GM23338 (cell line): Measurements from ENCODE around the gene REPS1.

Source experiments
- CREB1 ChIP-seq: fragments of 250-450 bp; sonication (Bioruptor Pico); IDR thresholded peaks from 2 replicates; pipeline ENCODE4 v1.5.0; 2020; ENCODE audit warnings: low read depth, mild to moderate bottlenecking, moderate library complexity
- CTCF ChIP-seq, 2 experiments: fragments of 200-600 bp in 1 of 2; sonication (generic) in 1 of 2; conservative IDR thresholded peaks; 2 replicates each; pipeline versions ENCODE4 v1.5.1 to v1.6.1; 2016 to 2017; ENCODE audit warnings: antibody characterized with exemption in 2 of 2, low read depth in 2 of 2, mild to moderate bottlenecking in 2 of 2, moderate library complexity in 1 of 2
- EZH2 ChIP-seq: fragments of 200-600 bp; sonication (generic); IDR thresholded peaks from one replicate; pipeline ENCODE4 v1.8.0; 2017; ENCODE audit warnings: antibody characterized with exemption, mild to moderate bottlenecking, low read depth; ENCODE audit not compliant: unreplicated experiment
- EZH2phosphoT487 ChIP-seq: fragments of 200-600 bp; sonication (generic); IDR thresholded peaks from one replicate; pipeline ENCODE4 v1.8.1; 2018; ENCODE audit warnings: antibody characterized with exemption; ENCODE audit not compliant: unreplicated experiment
- JUNB ChIP-seq: IDR thresholded peaks from one replicate; pipeline ENCODE4 v1.6.1; 2016; ENCODE audit warnings: antibody characterized with exemption; ENCODE audit not compliant: unreplicated experiment
- POLR2AphosphoS5 ChIP-seq: IDR thresholded peaks from 2 replicates; pipeline ENCODE4 v1.6.1; 2016; ENCODE audit warnings: antibody characterized with exemption, low read depth
- ZNF114 ChIP-seq: fragments of 250-450 bp; sonication (Bioruptor Pico); IDR thresholded peaks from 2 replicates; pipeline ENCODE4 v1.5.0; 2020; ENCODE audit warnings: mild to moderate bottlenecking, moderate library complexity
- ZNF331 ChIP-seq: fragments of 250-450 bp; sonication (Bioruptor Pico); IDR thresholded peaks from 2 replicates; pipeline ENCODE4 v1.5.0; 2020; ENCODE audit warnings: low read depth, mild to moderate bottlenecking, moderate library complexity
- ZNF462 ChIP-seq: fragments of 250-450 bp; sonication (Bioruptor Pico); IDR thresholded peaks from 2 replicates; pipeline ENCODE4 v1.5.0; 2020; ENCODE audit warnings: mild to moderate bottlenecking, moderate library complexity
- TF ChIP-seq, protein P1 (sequence below): IDR thresholded peaks from one replicate; pipeline ENCODE4 v1.6.1; 2018; ENCODE audit warnings: antibody characterized with exemption; ENCODE audit not compliant: unreplicated experiment

- TF ChIP-seq CTCF (conservative IDR thresholded peaks at IDR 0.05; ENCODE audit: low read depth in 2 of 2) = no peak
- TF ChIP-seq JUNB = no peak
- no peak for TF ChIP-seq EZH2
- no peak for TF ChIP-seq POLR2AphosphoS5
- TF ChIP-seq ZNF331 = no peak
- TF ChIP-seq, protein P1, sequence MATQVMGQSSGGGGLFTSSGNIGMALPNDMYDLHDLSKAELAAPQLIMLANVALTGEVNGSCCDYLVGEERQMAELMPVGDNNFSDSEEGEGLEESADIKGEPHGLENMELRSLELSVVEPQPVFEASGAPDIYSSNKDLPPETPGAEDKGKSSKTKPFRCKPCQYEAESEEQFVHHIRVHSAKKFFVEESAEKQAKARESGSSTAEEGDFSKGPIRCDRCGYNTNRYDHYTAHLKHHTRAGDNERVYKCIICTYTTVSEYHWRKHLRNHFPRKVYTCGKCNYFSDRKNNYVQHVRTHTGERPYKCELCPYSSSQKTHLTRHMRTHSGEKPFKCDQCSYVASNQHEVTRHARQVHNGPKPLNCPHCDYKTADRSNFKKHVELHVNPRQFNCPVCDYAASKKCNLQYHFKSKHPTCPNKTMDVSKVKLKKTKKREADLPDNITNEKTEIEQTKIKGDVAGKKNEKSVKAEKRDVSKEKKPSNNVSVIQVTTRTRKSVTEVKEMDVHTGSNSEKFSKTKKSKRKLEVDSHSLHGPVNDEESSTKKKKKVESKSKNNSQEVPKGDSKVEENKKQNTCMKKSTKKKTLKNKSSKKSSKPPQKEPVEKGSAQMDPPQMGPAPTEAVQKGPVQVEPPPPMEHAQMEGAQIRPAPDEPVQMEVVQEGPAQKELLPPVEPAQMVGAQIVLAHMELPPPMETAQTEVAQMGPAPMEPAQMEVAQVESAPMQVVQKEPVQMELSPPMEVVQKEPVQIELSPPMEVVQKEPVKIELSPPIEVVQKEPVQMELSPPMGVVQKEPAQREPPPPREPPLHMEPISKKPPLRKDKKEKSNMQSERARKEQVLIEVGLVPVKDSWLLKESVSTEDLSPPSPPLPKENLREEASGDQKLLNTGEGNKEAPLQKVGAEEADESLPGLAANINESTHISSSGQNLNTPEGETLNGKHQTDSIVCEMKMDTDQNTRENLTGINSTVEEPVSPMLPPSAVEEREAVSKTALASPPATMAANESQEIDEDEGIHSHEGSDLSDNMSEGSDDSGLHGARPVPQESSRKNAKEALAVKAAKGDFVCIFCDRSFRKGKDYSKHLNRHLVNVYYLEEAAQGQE = no peak
- no peak for TF ChIP-seq ZNF462 (CRISPR knock-in tag)
- TF ChIP-seq EZH2phosphoT487 = no peak
- no peak for TF ChIP-seq CREB1 (CRISPR knock-in tag)
- TF ChIP-seq ZNF114 (CRISPR knock-in tag) = no peak
Measured at GRCh38 chr6:138897031-138897430, 91.0 kb downstream of the REPS1 start.
